Right lobe of liver (tissue), 6 donors: ENCODE data around the gene PXMP4. TPM values are rescaled to one million over a fixed set of nuclear protein-coding genes. Genes with fewer than 3 reads are reported as not detected.
A peak's percentile ranks its signal among the peaks of the same experiment; 100 is the strongest.

Source experiments
- ATAC-seq, 4 donors: fragments of 200-7000 bp; cut with Tn5 transposase; one replicate each; pipeline ENCODE4 v1.9.1; 2020; ENCODE audit warnings: mild to moderate bottlenecking in 4 of 4, moderate library complexity in 4 of 4
- DNase-seq, 3 donors: peaks; one replicate each; pipeline ENCODE4 v3.0.0-alpha.2; 2020
- H3K27ac ChIP-seq, 3 donors: fragments of 200-600 bp; one replicate each; pipeline ENCODE4 v1.8.0; 2022
- H3K27me3 ChIP-seq, 2 donors: fragments of 200-600 bp; one replicate each; pipeline ENCODE4 v1.8.0; 2022
- H3K36me3 ChIP-seq, 4 donors: fragments of 200-600 bp; sonication (generic) in 1 of 4; one replicate each; pipeline versions ENCODE4 v1.5.1 to v1.8.0; 2017 to 2022; ENCODE audit warnings: control low read depth in 1 of 4
- H3K4me1 ChIP-seq, 4 donors: fragments of 200-600 bp; sonication (generic) in 1 of 4; one replicate each; pipeline versions ENCODE4 v1.5.1 to v1.8.0; 2017 to 2022; ENCODE audit warnings: control low read depth in 1 of 4
- H3K4me3 ChIP-seq, 3 donors: fragments of 200-600 bp; one replicate each; pipeline ENCODE4 v1.8.0; 2022
- H3K9me3 ChIP-seq, 4 donors: fragments of 200-600 bp; sonication (generic) in 1 of 4; one replicate each; pipeline versions ENCODE4 v1.5.1 to v1.8.0; 2017 to 2022; ENCODE audit warnings: control low read depth in 1 of 4
- POLR2A ChIP-seq: fragments of 450-650 bp; IDR thresholded peaks from one replicate; pipeline ENCODE4 v1.6.1; 2017; ENCODE audit warnings: antibody characterized with exemption, mild to moderate bottlenecking
- WGBS: methylation state at CpG from one replicate; pipeline ENCODE4 v1.1.6; 2018; ENCODE audit warnings: low coverage, low lambda C conversion rate; ENCODE audit not compliant: insufficient coverage; ENCODE audit errors: missing lambda C conversion rate; 5-methylcytosine and 5-hydroxymethylcytosine counted together
- intact Hi-C, 2 donors: fragments of 100-400 bp; cut with DNase I; formaldehyde crosslinking; loops; one replicate each; pipeline versions ENCODE4 v1.11.2 to v1.14.1; 2022
- total RNA-seq, 6 experiments: library from RNA; depleted of rRNA in 2 of 6; stranded (reverse); fragments of >200 nt in 2 of 6; fragmentation: NEBNext Ultra II Directional in 3 of 6; extraction: Animal tissue kit (Norgen Biotek cat#: 25700) in 3 of 6; gene quantifications; one replicate each; pipeline versions ENCODE4 v1.1.0 to v1.2.4, GENCODE V29; 2016 to 2023
- TF ChIP-seq, protein P1 (sequence below), 4 donors: fragments of 200-600 bp in 3 of 4; fragments of 450-650 bp in 1 of 4; IDR thresholded peaks; one replicate each; pipeline versions ENCODE4 v1.5.1 to v1.8.0; 2016 to 2022; ENCODE audit warnings: antibody characterized with exemption in 4 of 4, mild to moderate bottlenecking in 2 of 4
- donor health status: DM: no; HTN: yes; CAD: no.
- donor health status: DM: no; HTN: no; CAD: no.
- donor health status: DM: no; HTN: no; CAD: no.
- donor health status: DM: no; HTN: yes; CAD: no.
- donor health status: DM: no; HTN: yes; CAD: no.

The PXMP4 gene
- total RNA-seq, 6 experiments from 2014 or later: 5.5 to 17.8 (median 12.9) TPM

- TF ChIP-seq, protein P1, sequence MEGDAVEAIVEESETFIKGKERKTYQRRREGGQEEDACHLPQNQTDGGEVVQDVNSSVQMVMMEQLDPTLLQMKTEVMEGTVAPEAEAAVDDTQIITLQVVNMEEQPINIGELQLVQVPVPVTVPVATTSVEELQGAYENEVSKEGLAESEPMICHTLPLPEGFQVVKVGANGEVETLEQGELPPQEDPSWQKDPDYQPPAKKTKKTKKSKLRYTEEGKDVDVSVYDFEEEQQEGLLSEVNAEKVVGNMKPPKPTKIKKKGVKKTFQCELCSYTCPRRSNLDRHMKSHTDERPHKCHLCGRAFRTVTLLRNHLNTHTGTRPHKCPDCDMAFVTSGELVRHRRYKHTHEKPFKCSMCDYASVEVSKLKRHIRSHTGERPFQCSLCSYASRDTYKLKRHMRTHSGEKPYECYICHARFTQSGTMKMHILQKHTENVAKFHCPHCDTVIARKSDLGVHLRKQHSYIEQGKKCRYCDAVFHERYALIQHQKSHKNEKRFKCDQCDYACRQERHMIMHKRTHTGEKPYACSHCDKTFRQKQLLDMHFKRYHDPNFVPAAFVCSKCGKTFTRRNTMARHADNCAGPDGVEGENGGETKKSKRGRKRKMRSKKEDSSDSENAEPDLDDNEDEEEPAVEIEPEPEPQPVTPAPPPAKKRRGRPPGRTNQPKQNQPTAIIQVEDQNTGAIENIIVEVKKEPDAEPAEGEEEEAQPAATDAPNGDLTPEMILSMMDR (IDR thresholded peaks at IDR 0.05): no peak
- TF ChIP-seq POLR2A: no peak
- H3K27ac ChIP-seq: peak overlapping the region; percentile 55 to 79 (median 59)
- H3K36me3 ChIP-seq: no peaks in the 10 kb centered on the region
- WGBS: 13% methylated on average over 3 of the region's 9 CpGs
- H3K4me1 ChIP-seq: peaks cover 0 to 22% (median 7%) of the 10 kb centered on the region in 4 donors
- no peak for ATAC-seq
- H3K27me3 ChIP-seq: no peaks in the 10 kb centered on the region
- no peaks in the 10 kb centered on the region for H3K9me3 ChIP-seq
- DNase-seq: no peak
- intact Hi-C loops: no loop called here
- peak overlapping the region; percentile 61 to 87 (median 74) for H3K4me3 ChIP-seq
Measured at GRCh38 chr20:33664085-33664761, 55.9 kb downstream of the PXMP4 start.

DNA sequence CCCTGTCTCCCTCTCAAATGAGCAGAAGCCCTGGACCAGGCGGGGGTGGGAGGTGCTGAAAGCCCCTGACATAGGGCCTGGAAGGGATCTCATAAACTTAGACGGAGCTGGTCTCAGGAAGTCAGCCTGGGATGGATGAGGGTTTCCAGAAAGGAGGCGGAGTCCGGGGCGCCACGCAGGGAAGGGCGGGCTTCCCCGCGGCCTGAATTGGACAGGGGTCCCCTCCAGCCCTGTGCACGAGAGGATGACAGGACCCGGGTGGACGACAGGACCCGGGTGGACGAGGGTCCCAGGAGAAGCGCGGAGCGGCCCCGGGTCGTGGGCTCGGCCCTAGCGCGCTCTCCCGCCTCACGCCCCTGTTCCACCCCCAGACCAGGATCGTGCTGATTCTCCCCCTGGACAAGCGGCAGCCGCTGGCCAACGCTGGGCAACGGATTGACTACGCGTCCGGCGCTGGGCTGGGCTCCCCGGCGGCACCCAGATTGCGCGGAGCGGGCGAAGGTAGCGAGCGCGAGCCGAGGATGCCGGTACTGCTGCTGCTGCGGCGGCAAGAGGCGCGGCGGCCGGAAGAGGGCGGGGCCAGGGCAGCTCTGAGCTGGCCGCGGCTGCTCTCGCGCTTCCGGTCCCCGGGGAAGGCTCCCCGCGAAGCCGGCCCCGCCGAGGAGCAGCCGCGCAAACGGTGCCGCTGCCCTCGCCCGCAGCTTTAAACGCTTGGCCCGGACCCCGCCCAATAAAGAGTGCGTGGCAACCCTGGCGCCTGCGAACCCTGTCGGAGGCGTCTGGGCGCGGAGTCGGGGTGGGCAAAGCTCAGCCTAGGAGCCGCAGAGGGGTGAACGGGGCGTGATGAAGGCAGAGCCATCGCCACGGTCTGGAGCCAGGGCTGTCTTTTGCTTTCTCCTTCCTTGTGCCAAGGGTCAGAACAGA, 56.7 kb downstream of the PXMP4 start:
- peaks cover 0 to 22% (median 7%) of the 10 kb centered on the region in 4 donors for H3K4me1 ChIP-seq
- peak; percentile 87 for TF ChIP-seq POLR2A
- TF ChIP-seq, protein P1 (IDR thresholded peaks at IDR 0.05): no peak
- H3K9me3 ChIP-seq: no peaks in the 10 kb centered on the region
- WGBS: 3% methylated on average over 23 of the region's 84 CpGs
- H3K27me3 ChIP-seq: no peaks in the 10 kb centered on the region
- peak; percentile 57 to 72 (median 62) for ATAC-seq
- intact Hi-C loops: no loop called here
- peak overlapping the region; percentile 61 to 87 (median 74) for H3K4me3 ChIP-seq
- peak overlapping the region; percentile 55 to 79 (median 59) for H3K27ac ChIP-seq
- DNase-seq: peak; percentile 84 to 90 (median 90)
- H3K36me3 ChIP-seq: no peaks in the 10 kb centered on the region

- Histone ChIP-seq H3K27ac (peak within 1 kb of the TSS; percentile 55 to 79 (median 59)), H3K9me3 (no peaks in the 10 kb centered on the region), H3K27me3 (no peaks in the 10 kb centered on the region), H3K4me1 (peaks cover 0 to 16% (median 4%) of the 10 kb centered on the region in 4 donors), H3K36me3 (peaks cover 0 to 4% (median 0%) of the 10 kb centered on the region in 4 donors), H3K4me3 (peak within 1 kb of the TSS; percentile 61 to 87 (median 74))
- intact Hi-C loops: no loop called here
- TF ChIP-seq, protein P1 (IDR thresholded peaks at IDR 0.05): no peak
- TF ChIP-seq POLR2A: no peak
- DNase-seq: no peak
- 89% methylated on average over 6 of the region's 10 CpGs for WGBS
- no peak for ATAC-seq
Measured at GRCh38 chr20:33662172-33662571, 57.9 kb downstream of the PXMP4 start, which contains the start of gene C20orf144. Gene C20orf144, plus strand, starts transcription at chr20:33662327. Its CDS starts 19 bp downstream, at chr20:33662346.

- H3K27me3 ChIP-seq: no peaks in the 10 kb centered on the region
- WGBS: no CpG with 5 or more reads among the region's 7 CpGs
- H3K4me1 ChIP-seq: peaks cover 0 to 12% (median 4%) of the 10 kb centered on the region in 4 donors
Measured at GRCh38 chr20:33660685-33661058, 59.4 kb downstream of the PXMP4 start.

More at GRCh38 chr20:33660685-33661058, 59.4 kb downstream of the PXMP4 start:
- no peaks in the 10 kb centered on the region for H3K9me3 ChIP-seq
- DNase-seq (no peak), ATAC-seq (no peak)
- H3K36me3 ChIP-seq: peaks cover 0 to 7% (median 0%) of the 10 kb centered on the region in 4 donors
- TF ChIP-seq POLR2A: no peak
- TF ChIP-seq, protein P1 (IDR thresholded peaks at IDR 0.05): no peak
- H3K4me3 ChIP-seq: no peak overlapping the region
- intact Hi-C loops: no loop called here
- H3K27ac ChIP-seq: no peak overlapping the region
